HepG2 (cell line): ENCODE measurements around the gene MLF1. TPM values are rescaled to one million over a fixed set of nuclear protein-coding genes. Genes with fewer than 3 reads are reported as not detected.

Experiments used
- ERF ChIP-seq: IDR thresholded peaks from 2 replicates; pipeline ENCODE4 v1.6.1; 2018; ENCODE audit warnings: missing biosample characterization, missing genetic modification reagents
- FOSL2 ChIP-seq: sonication (generic); formaldehyde crosslinking; IDR thresholded peaks from 2 replicates; pipeline ENCODE4 v1.4.0; 2020; ENCODE audit warnings: missing genetic modification reagents
- HNF4G ChIP-seq, 2 experiments: sonication (generic) in 1 of 2; formaldehyde crosslinking in 1 of 2; IDR thresholded peaks; 2 replicates each; pipeline versions ENCODE4 v1.4.0 to v1.6.1; 2011 to 2020; ENCODE audit warnings: borderline replicate concordance in 2 of 2, low read depth in 2 of 2, mild to moderate bottlenecking in 2 of 2, low read length in 1 of 2, missing genetic modification reagents in 1 of 2, moderate library complexity in 1 of 2
- IKZF4 ChIP-seq: sonication (generic); formaldehyde crosslinking; IDR thresholded peaks from 2 replicates; pipeline ENCODE4 v1.5.1; 2020; ENCODE audit warnings: borderline replicate concordance, mild to moderate bottlenecking, low read depth, missing genetic modification reagents; ENCODE audit errors: not compliant biosample characterization
- KDM2A ChIP-seq: sonication (generic); formaldehyde crosslinking; IDR thresholded peaks from 2 replicates; pipeline ENCODE4 v1.4.0; 2020; ENCODE audit warnings: low read depth, missing genetic modification reagents, borderline replicate concordance
- MBNL3 ChIP-seq: fragments of 250-450 bp; sonication (Bioruptor Pico); conservative IDR thresholded peaks from 2 replicates; pipeline ENCODE4 v1.8.0; 2022; ENCODE audit warnings: mild to moderate bottlenecking, inconsistent platforms
- MED1 ChIP-seq: sonication (generic); formaldehyde crosslinking; IDR thresholded peaks from 2 replicates; pipeline ENCODE4 v1.4.0; 2020; ENCODE audit warnings: missing genetic modification reagents
- NFE2L2 ChIP-seq: fragments of 150-350 bp; IDR thresholded peaks from 2 replicates; pipeline ENCODE4 v1.6.1; 2014; ENCODE audit warnings: low read length
- PHF21A ChIP-seq: sonication (generic); formaldehyde crosslinking; IDR thresholded peaks from 2 replicates; pipeline ENCODE4 v1.5.0; 2020; ENCODE audit warnings: mild to moderate bottlenecking, missing genetic modification reagents
- PHF5A ChIP-seq: IDR thresholded peaks from one replicate; pipeline ENCODE4 v1.6.1; 2018; ENCODE audit warnings: low read depth, missing genetic modification reagents; ENCODE audit not compliant: unreplicated experiment
- PPARG ChIP-seq: conservative IDR thresholded peaks from 2 replicates; pipeline ENCODE4 v1.6.1; 2016; ENCODE audit warnings: missing biosample characterization, missing genetic modification reagents
- PRMT3 ChIP-seq: sonication (generic); formaldehyde crosslinking; IDR thresholded peaks from 2 replicates; pipeline ENCODE4 v1.8.1; 2022; ENCODE audit warnings: low read depth, mild to moderate bottlenecking, moderate library complexity, missing genetic modification reagents, borderline replicate concordance
- RAD51 ChIP-seq: fragments of 450-650 bp; IDR thresholded peaks from 2 replicates; pipeline ENCODE4 v1.6.1; 2016; ENCODE audit warnings: borderline replicate concordance
- TCF7 ChIP-seq: sonication (generic); IDR thresholded peaks from 2 replicates; pipeline ENCODE4 v1.6.1; 2016; ENCODE audit warnings: antibody characterized with exemption, low read depth
- ZBTB8A ChIP-seq: sonication (generic); formaldehyde crosslinking; IDR thresholded peaks from 2 replicates; pipeline ENCODE4 v1.4.0; 2020; ENCODE audit warnings: mild to moderate bottlenecking, low read depth, missing genetic modification reagents, borderline replicate concordance
- ZKSCAN1 ChIP-seq: fragments of 150-350 bp; IDR thresholded peaks from 2 replicates; pipeline ENCODE4 v1.6.1; 2014; ENCODE audit warnings: low read length
- ZNF24 ChIP-seq: fragments of 450-650 bp; IDR thresholded peaks from 2 replicates; pipeline ENCODE4 v1.6.1; 2017; ENCODE audit warnings: antibody characterized with exemption, mild to moderate bottlenecking
- ZNF3 ChIP-seq: IDR thresholded peaks from 2 replicates; pipeline ENCODE4 v1.7.0; 2017; ENCODE audit warnings: inconsistent platforms
- ZNF329 ChIP-seq: sonication (generic); formaldehyde crosslinking; IDR thresholded peaks from 2 replicates; pipeline ENCODE4 v1.9.0; 2021; ENCODE audit warnings: low read depth, mild to moderate bottlenecking, missing genetic modification reagents
- ZNF367 ChIP-seq: sonication (generic); formaldehyde crosslinking; IDR thresholded peaks from 2 replicates; pipeline ENCODE4 v1.4.0; 2020; ENCODE audit warnings: missing genetic modification reagents, borderline replicate concordance
- ZNF652 ChIP-seq: IDR thresholded peaks from 2 replicates; pipeline ENCODE4 v1.6.1; 2016; ENCODE audit warnings: low read depth, borderline replicate concordance
- polyA plus RNA-seq, 8 experiments: library from polyadenylated mRNA; depleted of rRNA in 3 of 8; stranded (reverse) in 7 of 8; unstranded in 1 of 8; fragments of >200 nt; fragmentation: Illumina TruSeq in 4 of 8; extraction: Trizol in 4 of 8; gene quantifications; 2 replicates each; pipeline versions ENCODE4 v1.2.1 to v1.2.3, GENCODE V29; 2011 to 2016; ENCODE audit warnings: low read depth in 4 of 8, missing spikeins in 1 of 8, mixed read lengths in 1 of 8; ENCODE audit not compliant: insufficient read depth in 1 of 8
- total RNA-seq, 5 experiments: library from RNA; depleted of rRNA; stranded (reverse); fragments of >200 nt; fragmentation: Illumina TruSeq; extraction: Trizol; gene quantifications; 2 replicates each; pipeline ENCODE4 v1.2.3, GENCODE V29; 2016; ENCODE audit warnings: low read depth in 1 of 5
- TF ChIP-seq, protein P1 (sequence below): fragments of 450-650 bp; IDR thresholded peaks from 2 replicates; pipeline ENCODE4 v1.6.1; 2017; ENCODE audit warnings: mild to moderate bottlenecking
- TF ChIP-seq, protein P2 (sequence below): sonication (generic); formaldehyde crosslinking; IDR thresholded peaks from 2 replicates; pipeline ENCODE4 v1.9.0; 2021; ENCODE audit warnings: missing genetic modification reagents, mild to moderate bottlenecking, borderline replicate concordance
- TF ChIP-seq, protein P3 (sequence below): sonication (generic); formaldehyde crosslinking; IDR thresholded peaks from 2 replicates; pipeline ENCODE4 v1.9.0; 2022; ENCODE audit warnings: missing genetic modification reagents, mild to moderate bottlenecking, borderline replicate concordance
- TF ChIP-seq, protein P4 (sequence below): sonication (generic); formaldehyde crosslinking; IDR thresholded peaks from 2 replicates; pipeline ENCODE4 v1.4.0; 2020; ENCODE audit warnings: missing genetic modification reagents

MLF1 gene
- total and polyA plus RNA-seq, 2 of the 13 experiments (the other 11 are each of a cell fraction or from before 2014, with no cell fraction given) = 0.88 to 1.0 TPM

DNA sequence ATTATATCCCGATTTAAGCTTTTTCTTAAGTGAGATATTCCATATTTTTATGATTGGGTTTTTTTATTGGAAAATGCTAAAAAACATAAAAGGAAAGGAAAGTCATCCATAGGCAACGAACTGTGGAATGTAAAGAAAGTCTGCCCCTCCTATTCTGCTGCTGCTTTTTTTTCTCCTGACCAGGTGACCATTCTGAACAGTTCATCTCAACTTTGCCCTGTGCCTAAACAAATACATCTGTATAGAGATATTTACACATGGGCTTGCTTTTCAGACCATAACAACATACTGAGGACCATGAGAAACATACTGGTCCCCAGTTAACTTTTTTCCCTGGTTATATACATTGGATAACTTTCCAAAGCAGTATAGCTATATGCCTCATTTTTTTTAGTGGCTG, 18.9 kb upstream of the MLF1 start (continued):
- no peak for TF ChIP-seq IKZF4
- TF ChIP-seq TCF7 = no peak
- TF ChIP-seq ZNF3 (CRISPR knock-in tag) = no peak
- no peak for TF ChIP-seq PHF21A
- TF ChIP-seq ZNF367 (CRISPR knock-in tag) = no peak
- TF ChIP-seq ZKSCAN1 = no peak
- no peak for TF ChIP-seq ZNF329
- peak; percentile 45 for TF ChIP-seq PHF5A (CRISPR knock-in tag)
- TF ChIP-seq PPARG (CRISPR knock-in tag) = peak; percentile 63
- no peak for TF ChIP-seq HNF4G (IDR thresholded peaks at IDR 0.05; ENCODE audit: borderline replicate concordance, low read depth, low read length)
- TF ChIP-seq HNF4G (CRISPR knock-in tag; IDR thresholded peaks at IDR 0.05; ENCODE audit: borderline replicate concordance, low read depth) = no peak
- no peak for TF ChIP-seq ZNF24
- TF ChIP-seq NFE2L2 = no peak
- no peak for TF ChIP-seq ZNF652
- peak; percentile 39; the same call in 1 of the 2 replicates for TF ChIP-seq MED1 (CRISPR knock-in tag)
- TF ChIP-seq ERF = no peak
- TF ChIP-seq RAD51 = no peak
- TF ChIP-seq ZBTB8A (CRISPR knock-in tag) = no peak
- TF ChIP-seq FOSL2 = no peak
- TF ChIP-seq MBNL3 (CRISPR knock-in tag) = no peak
- TF ChIP-seq, protein P1, sequence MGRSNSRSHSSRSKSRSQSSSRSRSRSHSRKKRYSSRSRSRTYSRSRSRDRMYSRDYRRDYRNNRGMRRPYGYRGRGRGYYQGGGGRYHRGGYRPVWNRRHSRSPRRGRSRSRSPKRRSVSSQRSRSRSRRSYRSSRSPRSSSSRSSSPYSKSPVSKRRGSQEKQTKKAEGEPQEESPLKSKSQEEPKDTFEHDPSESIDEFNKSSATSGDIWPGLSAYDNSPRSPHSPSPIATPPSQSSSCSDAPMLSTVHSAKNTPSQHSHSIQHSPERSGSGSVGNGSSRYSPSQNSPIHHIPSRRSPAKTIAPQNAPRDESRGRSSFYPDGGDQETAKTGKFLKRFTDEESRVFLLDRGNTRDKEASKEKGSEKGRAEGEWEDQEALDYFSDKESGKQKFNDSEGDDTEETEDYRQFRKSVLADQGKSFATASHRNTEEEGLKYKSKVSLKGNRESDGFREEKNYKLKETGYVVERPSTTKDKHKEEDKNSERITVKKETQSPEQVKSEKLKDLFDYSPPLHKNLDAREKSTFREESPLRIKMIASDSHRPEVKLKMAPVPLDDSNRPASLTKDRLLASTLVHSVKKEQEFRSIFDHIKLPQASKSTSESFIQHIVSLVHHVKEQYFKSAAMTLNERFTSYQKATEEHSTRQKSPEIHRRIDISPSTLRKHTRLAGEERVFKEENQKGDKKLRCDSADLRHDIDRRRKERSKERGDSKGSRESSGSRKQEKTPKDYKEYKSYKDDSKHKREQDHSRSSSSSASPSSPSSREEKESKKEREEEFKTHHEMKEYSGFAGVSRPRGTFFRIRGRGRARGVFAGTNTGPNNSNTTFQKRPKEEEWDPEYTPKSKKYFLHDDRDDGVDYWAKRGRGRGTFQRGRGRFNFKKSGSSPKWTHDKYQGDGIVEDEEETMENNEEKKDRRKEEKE = no peak
- no peak for TF ChIP-seq PRMT3 (CRISPR knock-in tag)
- TF ChIP-seq, protein P2, sequence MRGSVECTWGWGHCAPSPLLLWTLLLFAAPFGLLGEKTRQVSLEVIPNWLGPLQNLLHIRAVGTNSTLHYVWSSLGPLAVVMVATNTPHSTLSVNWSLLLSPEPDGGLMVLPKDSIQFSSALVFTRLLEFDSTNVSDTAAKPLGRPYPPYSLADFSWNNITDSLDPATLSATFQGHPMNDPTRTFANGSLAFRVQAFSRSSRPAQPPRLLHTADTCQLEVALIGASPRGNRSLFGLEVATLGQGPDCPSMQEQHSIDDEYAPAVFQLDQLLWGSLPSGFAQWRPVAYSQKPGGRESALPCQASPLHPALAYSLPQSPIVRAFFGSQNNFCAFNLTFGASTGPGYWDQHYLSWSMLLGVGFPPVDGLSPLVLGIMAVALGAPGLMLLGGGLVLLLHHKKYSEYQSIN = no peak
- no peak for TF ChIP-seq KDM2A
- TF ChIP-seq, protein P3, sequence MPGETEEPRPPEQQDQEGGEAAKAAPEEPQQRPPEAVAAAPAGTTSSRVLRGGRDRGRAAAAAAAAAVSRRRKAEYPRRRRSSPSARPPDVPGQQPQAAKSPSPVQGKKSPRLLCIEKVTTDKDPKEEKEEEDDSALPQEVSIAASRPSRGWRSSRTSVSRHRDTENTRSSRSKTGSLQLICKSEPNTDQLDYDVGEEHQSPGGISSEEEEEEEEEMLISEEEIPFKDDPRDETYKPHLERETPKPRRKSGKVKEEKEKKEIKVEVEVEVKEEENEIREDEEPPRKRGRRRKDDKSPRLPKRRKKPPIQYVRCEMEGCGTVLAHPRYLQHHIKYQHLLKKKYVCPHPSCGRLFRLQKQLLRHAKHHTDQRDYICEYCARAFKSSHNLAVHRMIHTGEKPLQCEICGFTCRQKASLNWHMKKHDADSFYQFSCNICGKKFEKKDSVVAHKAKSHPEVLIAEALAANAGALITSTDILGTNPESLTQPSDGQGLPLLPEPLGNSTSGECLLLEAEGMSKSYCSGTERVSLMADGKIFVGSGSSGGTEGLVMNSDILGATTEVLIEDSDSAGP = no peak
- TF ChIP-seq, protein P4, sequence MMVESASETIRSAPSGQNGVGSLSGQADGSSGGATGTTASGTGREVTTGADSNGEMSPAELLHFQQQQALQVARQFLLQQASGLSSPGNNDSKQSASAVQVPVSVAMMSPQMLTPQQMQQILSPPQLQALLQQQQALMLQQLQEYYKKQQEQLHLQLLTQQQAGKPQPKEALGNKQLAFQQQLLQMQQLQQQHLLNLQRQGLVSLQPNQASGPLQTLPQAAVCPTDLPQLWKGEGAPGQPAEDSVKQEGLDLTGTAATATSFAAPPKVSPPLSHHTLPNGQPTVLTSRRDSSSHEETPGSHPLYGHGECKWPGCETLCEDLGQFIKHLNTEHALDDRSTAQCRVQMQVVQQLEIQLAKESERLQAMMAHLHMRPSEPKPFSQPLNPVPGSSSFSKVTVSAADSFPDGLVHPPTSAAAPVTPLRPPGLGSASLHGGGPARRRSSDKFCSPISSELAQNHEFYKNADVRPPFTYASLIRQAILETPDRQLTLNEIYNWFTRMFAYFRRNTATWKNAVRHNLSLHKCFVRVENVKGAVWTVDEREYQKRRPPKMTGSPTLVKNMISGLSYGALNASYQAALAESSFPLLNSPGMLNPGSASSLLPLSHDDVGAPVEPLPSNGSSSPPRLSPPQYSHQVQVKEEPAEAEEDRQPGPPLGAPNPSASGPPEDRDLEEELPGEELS (CRISPR knock-in tag) = peak; percentile 67; the same call in 1 of the 2 replicates
